Measurements from ENCODE around the gene PBX4.

DNA sequence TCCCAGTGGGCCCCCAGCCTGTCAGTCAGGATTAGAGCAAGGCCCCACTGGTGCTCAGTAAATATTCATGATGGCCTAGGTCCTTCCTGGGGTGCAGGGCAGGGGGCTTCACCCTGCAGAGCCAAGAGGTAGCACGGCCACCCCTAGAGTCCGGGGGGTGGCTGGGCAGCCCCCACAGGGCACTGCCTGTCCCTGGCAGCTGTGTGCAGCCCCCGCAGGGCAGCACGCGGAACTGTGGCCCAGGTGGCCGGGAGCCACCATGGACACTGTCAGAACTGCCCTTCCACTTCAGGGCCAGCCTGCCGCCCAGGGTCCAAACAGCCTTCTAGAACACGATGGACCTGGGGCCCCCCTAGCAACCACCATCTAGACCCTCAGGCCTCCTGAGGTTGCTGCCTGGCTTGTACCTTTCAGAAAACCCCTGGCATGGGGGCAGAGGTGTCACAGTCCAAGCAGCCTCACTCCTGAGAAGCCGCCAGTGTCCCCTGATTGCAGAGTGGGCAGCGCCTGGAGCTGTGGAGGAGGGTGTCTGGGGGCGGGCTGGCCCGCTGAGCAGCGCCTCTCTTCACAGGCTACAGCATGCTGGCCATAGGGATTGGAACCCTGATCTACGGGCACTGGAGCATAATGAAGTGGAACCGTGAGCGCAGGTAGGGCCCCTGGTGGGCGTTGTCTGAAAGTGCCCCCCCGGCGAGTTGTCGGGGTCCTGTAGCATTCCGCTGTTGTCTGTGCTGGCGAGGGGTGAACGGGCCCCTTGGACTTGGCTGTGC, 92.7 kb downstream of the PBX4 start:
- TF ChIP-seq, protein P1, sequence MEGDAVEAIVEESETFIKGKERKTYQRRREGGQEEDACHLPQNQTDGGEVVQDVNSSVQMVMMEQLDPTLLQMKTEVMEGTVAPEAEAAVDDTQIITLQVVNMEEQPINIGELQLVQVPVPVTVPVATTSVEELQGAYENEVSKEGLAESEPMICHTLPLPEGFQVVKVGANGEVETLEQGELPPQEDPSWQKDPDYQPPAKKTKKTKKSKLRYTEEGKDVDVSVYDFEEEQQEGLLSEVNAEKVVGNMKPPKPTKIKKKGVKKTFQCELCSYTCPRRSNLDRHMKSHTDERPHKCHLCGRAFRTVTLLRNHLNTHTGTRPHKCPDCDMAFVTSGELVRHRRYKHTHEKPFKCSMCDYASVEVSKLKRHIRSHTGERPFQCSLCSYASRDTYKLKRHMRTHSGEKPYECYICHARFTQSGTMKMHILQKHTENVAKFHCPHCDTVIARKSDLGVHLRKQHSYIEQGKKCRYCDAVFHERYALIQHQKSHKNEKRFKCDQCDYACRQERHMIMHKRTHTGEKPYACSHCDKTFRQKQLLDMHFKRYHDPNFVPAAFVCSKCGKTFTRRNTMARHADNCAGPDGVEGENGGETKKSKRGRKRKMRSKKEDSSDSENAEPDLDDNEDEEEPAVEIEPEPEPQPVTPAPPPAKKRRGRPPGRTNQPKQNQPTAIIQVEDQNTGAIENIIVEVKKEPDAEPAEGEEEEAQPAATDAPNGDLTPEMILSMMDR (IDR thresholded peaks at IDR 0.05): no peak
- TF ChIP-seq POLR2A (IDR thresholded peaks at IDR 0.05): no peak
- TF ChIP-seq POLR2AphosphoS5 (IDR thresholded peaks at IDR 0.05): no peak
- TF ChIP-seq EP300 (IDR thresholded peaks at IDR 0.05): no peak

All from gastroesophageal sphincter (tissue), 3 donors.